Uterus (tissue), 4 donors: Measurements from ENCODE around the gene MAGI2. TPM values are rescaled to one million over a fixed set of nuclear protein-coding genes. Genes with fewer than 3 reads are reported as not detected.
A peak's percentile ranks its signal among the peaks of the same experiment; 100 is the strongest.

Source experiments
- DNase-seq, 2 donors: peaks; one replicate each; pipeline ENCODE4 v3.0.0-alpha.2; 2019 to 2020
- H3K27ac ChIP-seq, 2 donors: fragments of 200-600 bp; sonication (generic); 1 replicate in 1 of 2; 2 replicates in 1 of 2; pipeline ENCODE4 v1.5.1; 2016 to 2018
- H3K27me3 ChIP-seq, 2 donors: fragments of 200-600 bp; sonication (generic); one replicate each; pipeline ENCODE4 v1.5.1; 2018 to 2019; ENCODE audit warnings: control low read depth in 1 of 2
- H3K36me3 ChIP-seq, 2 donors: fragments of 200-600 bp; sonication (generic); one replicate each; pipeline ENCODE4 v1.5.1; 2019; ENCODE audit warnings: control low read depth in 1 of 2
- H3K4me1 ChIP-seq, 2 donors: fragments of 200-600 bp; sonication (generic); one replicate each; pipeline ENCODE4 v1.5.1; 2018 to 2019; ENCODE audit warnings: control low read depth in 1 of 2
- H3K4me3 ChIP-seq, 2 donors: fragments of 200-600 bp; sonication (generic); 1 replicate in 1 of 2; 2 replicates in 1 of 2; pipeline ENCODE4 v1.5.1; 2018 to 2019; ENCODE audit warnings: mild to moderate bottlenecking in 1 of 2
- H3K9me3 ChIP-seq, 2 donors: fragments of 200-600 bp; sonication (generic); one replicate each; pipeline ENCODE4 v1.5.1; 2019; ENCODE audit warnings: control low read depth in 1 of 2
- POLR2A ChIP-seq, 2 donors: fragments of 450-650 bp; IDR thresholded peaks; one replicate each; pipeline ENCODE4 v1.6.1; 2016; ENCODE audit warnings: antibody characterized with exemption in 2 of 2, mild to moderate bottlenecking in 1 of 2, moderate library complexity in 1 of 2
- intact Hi-C: fragments of 100-400 bp; cut with DNase I; formaldehyde crosslinking; loops from one replicate; pipeline ENCODE4 v1.15.1; 2023; ENCODE audit warnings: low total_unique reads
- total RNA-seq, 4 donors: library from RNA; depleted of rRNA in 3 of 4; stranded (reverse); fragments of >200 nt in 3 of 4; gene quantifications; one replicate each; pipeline versions ENCODE4 v1.1.0 to v1.2.4, GENCODE V29; 2014 to 2023
- TF ChIP-seq, protein P1 (sequence below), 4 experiments: fragments of 200-600 bp in 2 of 4; fragments of 450-650 bp in 2 of 4; sonication (generic) in 2 of 4; IDR thresholded peaks; one replicate each; pipeline ENCODE4 v1.5.1; 2016 to 2019; ENCODE audit warnings: antibody characterized with exemption in 4 of 4, mild to moderate bottlenecking in 2 of 4, moderate library complexity in 1 of 4
- donor health status: DM: yes; HTN: yes; CAD: no.

The MAGI2 gene
- total RNA-seq, 4 donors from 2014 or later = 5.3 to 23.2 (median 13.8) TPM

DNA sequence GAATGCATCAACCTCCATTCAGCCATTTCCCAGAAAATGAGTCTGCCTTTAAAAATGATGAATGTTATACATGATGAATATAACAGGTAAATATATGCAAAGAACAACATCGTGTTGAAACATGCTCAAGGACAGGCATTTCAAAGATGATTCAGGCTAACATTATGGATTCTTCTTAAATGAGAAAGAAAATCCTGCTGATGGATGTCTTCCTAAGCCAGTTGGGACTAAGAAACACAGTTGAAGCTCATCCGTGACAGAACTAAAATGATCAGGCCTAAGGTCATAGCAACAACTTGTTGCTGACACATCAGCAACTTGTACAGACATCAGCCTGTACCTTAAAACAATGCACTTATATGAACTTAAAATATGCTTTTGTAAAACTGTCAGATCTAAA is 267.9 kb downstream of the MAGI2 start:
- TF ChIP-seq, protein P1, sequence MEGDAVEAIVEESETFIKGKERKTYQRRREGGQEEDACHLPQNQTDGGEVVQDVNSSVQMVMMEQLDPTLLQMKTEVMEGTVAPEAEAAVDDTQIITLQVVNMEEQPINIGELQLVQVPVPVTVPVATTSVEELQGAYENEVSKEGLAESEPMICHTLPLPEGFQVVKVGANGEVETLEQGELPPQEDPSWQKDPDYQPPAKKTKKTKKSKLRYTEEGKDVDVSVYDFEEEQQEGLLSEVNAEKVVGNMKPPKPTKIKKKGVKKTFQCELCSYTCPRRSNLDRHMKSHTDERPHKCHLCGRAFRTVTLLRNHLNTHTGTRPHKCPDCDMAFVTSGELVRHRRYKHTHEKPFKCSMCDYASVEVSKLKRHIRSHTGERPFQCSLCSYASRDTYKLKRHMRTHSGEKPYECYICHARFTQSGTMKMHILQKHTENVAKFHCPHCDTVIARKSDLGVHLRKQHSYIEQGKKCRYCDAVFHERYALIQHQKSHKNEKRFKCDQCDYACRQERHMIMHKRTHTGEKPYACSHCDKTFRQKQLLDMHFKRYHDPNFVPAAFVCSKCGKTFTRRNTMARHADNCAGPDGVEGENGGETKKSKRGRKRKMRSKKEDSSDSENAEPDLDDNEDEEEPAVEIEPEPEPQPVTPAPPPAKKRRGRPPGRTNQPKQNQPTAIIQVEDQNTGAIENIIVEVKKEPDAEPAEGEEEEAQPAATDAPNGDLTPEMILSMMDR (IDR thresholded peaks at IDR 0.05) = no peak
- TF ChIP-seq POLR2A (IDR thresholded peaks at IDR 0.05) = no peak
- intact Hi-C loops = no loop called here
- no peak overlapping the region for H3K27ac ChIP-seq
- H3K4me1 ChIP-seq = no peaks in the 10 kb centered on the region
- no peaks in the 10 kb centered on the region for H3K9me3 ChIP-seq
- no peaks in the 10 kb centered on the region for H3K36me3 ChIP-seq
- H3K4me3 ChIP-seq = no peak overlapping the region
- DNase-seq = no peak
- H3K27me3 ChIP-seq = no peaks in the 10 kb centered on the region

DNA sequence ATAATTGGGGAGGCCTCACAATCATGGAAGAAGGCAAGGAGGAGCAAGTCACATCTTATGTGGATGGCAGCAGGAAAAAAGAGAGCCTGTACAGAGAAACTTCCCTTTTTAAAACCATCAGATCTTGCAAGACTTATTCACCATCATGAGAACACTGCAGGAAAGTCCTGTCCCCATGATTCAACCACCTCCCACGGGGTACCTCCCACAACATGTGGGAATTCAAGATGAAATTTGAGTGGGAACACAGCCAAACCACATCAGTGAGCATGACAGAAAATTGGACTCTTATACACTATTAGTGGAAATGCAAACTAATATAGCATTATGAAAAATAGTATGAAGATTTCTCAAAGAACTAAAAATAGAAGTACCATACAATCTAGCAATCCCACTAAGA is 271.2 kb downstream of the MAGI2 start:
- TF ChIP-seq POLR2A (IDR thresholded peaks at IDR 0.05) = no peak
- TF ChIP-seq, protein P1 (IDR thresholded peaks at IDR 0.05) = no peak
- Histone ChIP-seq H3K36me3 (no peaks in the 10 kb centered on the region), H3K27ac (no peak overlapping the region), H3K4me3 (no peak overlapping the region), H3K9me3 (no peaks in the 10 kb centered on the region), H3K4me1 (no peaks in the 10 kb centered on the region), H3K27me3 (no peaks in the 10 kb centered on the region)
- DNase-seq = no peak
- intact Hi-C loops = no loop called here

DNA sequence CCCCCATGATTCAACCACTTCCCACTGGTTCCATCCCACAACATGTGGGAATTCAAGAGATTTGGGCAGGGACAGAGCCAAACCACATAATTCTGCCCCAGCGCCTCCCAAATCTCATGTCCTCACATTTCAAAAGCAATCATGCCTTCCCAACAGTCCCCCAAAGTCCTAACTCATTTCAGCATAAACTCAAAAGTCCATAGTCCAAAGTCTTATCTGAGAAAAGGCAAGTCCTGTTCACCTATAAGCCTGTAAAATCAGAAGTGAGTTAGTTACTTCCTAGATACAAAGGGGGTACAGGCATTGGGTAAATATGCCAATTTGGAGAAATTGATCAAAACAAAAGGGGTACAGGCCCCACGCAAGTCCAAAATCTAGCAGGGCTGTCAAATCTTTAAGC is 272.9 kb downstream of the MAGI2 start:
- intact Hi-C loops = no loop called here

DNA sequence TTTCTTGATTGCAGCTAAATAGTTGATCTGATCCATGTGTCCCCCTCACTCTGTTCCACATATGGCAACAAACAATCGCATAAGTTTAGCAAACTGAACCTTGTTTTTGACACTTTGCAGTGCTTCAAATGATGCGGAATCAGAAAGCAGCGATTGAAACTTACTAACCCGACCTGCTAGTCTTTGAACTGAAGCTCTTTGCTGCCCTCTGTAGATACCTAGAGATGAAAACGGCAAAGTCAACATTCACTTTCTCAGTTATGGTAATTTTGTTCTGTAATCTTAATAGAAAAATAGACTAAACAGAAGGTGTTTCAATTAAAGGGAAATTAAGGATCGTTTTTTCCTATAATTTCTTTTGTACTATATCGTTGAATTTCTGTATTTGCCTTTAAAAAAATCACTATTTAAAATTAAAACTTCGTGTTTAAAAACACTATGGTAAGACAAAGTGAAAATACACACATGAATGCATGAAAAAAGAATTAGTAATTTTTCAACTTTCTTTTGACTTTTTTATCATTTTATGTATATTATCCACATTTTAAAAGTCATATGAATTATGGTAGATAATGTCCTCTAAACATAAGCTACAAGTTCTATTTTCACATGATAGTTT is 276.5 kb downstream of the MAGI2 start:
- no peak for TF ChIP-seq POLR2A (IDR thresholded peaks at IDR 0.05)
- TF ChIP-seq, protein P1 (IDR thresholded peaks at IDR 0.05) = peak; percentile 19 to 43 (median 36)
- no peaks in the 10 kb centered on the region for H3K36me3 ChIP-seq
- H3K27ac ChIP-seq = no peak overlapping the region
- no peak for DNase-seq
- no peaks in the 10 kb centered on the region for H3K27me3 ChIP-seq
- H3K4me1 ChIP-seq = no peaks in the 10 kb centered on the region
- no peak overlapping the region for H3K4me3 ChIP-seq
- intact Hi-C loops = no loop called here
- H3K9me3 ChIP-seq = no peaks in the 10 kb centered on the region

More for the DNA sequence above, 272.9 kb downstream of the MAGI2 start:
- TF ChIP-seq POLR2A (IDR thresholded peaks at IDR 0.05) = no peak
- TF ChIP-seq, protein P1 (IDR thresholded peaks at IDR 0.05) = no peak
- Histone ChIP-seq H3K27me3 (no peaks in the 10 kb centered on the region), H3K36me3 (no peaks in the 10 kb centered on the region), H3K4me1 (no peaks in the 10 kb centered on the region), H3K4me3 (no peak overlapping the region), H3K27ac (no peak overlapping the region), H3K9me3 (no peaks in the 10 kb centered on the region)
- no peak for DNase-seq

DNA sequence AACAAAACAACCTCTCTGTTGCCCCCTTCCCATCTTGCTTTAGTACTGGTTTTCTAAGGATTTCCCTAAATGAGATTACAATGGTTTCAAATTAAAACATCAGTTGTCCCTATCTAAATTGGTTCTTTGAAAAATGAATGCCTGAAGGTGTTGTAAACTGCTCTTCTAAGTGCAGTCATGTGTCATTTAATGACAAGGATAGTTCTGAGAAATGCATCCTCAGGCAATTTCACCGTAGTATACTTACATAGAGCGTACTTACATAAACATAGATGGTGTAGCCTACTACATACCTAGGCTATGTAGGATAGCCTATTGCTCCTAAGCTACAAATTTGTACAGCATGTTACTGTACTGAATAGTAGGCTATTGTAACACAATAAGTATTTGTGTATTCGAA is 278.1 kb downstream of the MAGI2 start:
- Histone ChIP-seq H3K27me3 (no peaks in the 10 kb centered on the region), H3K27ac (no peak overlapping the region), H3K9me3 (no peaks in the 10 kb centered on the region), H3K4me1 (no peaks in the 10 kb centered on the region), H3K36me3 (no peaks in the 10 kb centered on the region), H3K4me3 (no peak overlapping the region)
- intact Hi-C loops = no loop called here
- no peak for DNase-seq
- TF ChIP-seq POLR2A (IDR thresholded peaks at IDR 0.05) = no peak
- TF ChIP-seq, protein P1 (IDR thresholded peaks at IDR 0.05) = no peak
